ENCODE measurements around the gene RASGRP3. TPM values are rescaled to one million over a fixed set of nuclear protein-coding genes. Genes with fewer than 3 reads are reported as not detected.

Gene RASGRP3
- total and polyA plus RNA-seq, 2 of the 13 experiments (the other 11 are each of a cell fraction or from before 2014, with no cell fraction given), result 0.01 TPM; not detected in 1

DNA sequence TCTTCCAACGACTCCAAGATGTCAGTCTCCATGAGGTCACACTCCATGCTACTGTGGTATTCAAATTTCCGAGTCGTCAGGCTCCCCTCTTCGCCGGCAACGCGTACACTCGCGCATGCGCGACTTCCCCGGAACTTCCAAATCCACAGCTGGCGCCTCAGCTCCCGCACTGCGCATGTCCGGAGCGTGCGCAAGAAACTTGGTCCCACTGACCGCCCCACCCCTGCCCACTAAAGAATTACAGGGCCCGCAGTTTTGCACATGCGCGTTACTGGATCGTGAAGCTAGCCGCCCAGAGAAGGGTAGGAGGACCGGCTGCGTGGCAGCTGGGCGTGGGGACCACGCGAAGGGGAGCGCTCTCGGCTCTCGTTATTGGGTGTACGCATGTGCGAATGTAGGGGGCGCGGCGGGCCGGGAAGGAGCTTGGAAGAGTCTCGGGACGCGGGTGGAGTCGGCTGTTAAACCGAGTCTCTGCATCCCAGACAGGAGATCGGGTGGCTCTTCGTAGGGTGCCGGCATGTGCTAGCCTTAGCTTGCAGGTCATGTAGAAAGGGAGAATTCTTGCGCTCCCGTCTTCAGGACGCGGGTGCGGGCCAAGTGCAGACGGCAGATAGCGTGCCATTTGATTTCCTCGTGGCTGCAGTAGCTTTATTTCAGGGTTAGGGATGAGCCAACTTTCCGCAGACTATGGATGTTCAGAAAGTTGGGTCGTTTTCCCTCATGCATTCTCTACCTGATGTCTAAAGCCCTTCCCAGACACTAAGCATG, 122.9 kb downstream of the RASGRP3 start, which contains the start of gene FAM98A (continued):
- TF ChIP-seq, protein P1, sequence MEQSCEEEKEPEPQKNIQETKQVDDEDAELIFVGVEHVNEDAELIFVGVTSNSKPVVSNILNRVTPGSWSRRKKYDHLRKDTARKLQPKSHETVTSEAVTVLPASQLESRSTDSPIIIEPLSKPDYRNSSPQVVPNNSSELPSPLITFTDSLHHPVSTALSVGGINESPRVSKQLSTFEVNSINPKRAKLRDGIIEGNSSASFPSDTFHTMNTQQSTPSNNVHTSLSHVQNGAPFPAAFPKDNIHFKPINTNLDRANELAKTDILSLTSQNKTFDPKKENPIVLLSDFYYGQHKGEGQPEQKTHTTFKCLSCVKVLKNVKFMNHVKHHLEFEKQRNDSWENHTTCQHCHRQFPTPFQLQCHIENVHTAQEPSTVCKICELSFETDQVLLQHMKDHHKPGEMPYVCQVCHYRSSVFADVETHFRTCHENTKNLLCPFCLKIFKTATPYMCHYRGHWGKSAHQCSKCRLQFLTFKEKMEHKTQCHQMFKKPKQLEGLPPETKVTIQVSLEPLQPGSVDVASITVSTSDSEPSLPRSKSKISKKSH (CRISPR knock-in tag; IDR thresholded peaks at IDR 0.05; ENCODE audit: borderline replicate concordance), result peak; percentile 85
- TF ChIP-seq, protein P2, sequence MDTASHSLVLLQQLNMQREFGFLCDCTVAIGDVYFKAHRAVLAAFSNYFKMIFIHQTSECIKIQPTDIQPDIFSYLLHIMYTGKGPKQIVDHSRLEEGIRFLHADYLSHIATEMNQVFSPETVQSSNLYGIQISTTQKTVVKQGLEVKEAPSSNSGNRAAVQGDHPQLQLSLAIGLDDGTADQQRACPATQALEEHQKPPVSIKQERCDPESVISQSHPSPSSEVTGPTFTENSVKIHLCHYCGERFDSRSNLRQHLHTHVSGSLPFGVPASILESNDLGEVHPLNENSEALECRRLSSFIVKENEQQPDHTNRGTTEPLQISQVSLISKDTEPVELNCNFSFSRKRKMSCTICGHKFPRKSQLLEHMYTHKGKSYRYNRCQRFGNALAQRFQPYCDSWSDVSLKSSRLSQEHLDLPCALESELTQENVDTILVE (CRISPR knock-in tag; IDR thresholded peaks at IDR 0.05), result peak; percentile 78
- TF ChIP-seq, protein P3, sequence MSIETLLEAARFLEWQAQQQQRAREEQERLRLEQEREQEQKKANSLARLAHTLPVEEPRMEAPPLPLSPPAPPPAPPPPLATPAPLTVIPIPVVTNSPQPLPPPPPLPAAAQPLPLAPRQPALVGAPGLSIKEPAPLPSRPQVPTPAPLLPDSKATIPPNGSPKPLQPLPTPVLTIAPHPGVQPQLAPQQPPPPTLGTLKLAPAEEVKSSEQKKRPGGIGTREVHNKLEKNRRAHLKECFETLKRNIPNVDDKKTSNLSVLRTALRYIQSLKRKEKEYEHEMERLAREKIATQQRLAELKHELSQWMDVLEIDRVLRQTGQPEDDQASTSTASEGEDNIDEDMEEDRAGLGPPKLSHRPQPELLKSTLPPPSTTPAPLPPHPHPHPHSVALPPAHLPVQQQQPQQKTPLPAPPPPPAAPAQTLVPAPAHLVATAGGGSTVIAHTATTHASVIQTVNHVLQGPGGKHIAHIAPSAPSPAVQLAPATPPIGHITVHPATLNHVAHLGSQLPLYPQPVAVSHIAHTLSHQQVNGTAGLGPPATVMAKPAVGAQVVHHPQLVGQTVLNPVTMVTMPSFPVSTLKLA (IDR thresholded peaks at IDR 0.05), result peak; percentile 52
- TF ChIP-seq ZMYM2 (CRISPR knock-in tag; IDR thresholded peaks at IDR 0.05) (peak; percentile 89; the same call in 1 of the 2 replicates), MED8 (CRISPR knock-in tag; IDR thresholded peaks at IDR 0.05; ENCODE audit: insufficient replicate concordance) (peak; percentile 41), SMYD3 (CRISPR knock-in tag; IDR thresholded peaks at IDR 0.05) (peak; percentile 85; the same call in 1 of the 2 replicates), ZNF33B (CRISPR knock-in tag; IDR thresholded peaks at IDR 0.05) (no peak), KLF15 (CRISPR knock-in tag; IDR thresholded peaks at IDR 0.05; ENCODE audit: borderline replicate concordance) (peak; percentile 71), ZNF589 (CRISPR knock-in tag; conservative IDR thresholded peaks at IDR 0.05) (peak; percentile 49; the same call in 1 of the 2 replicates), ZNF256 (CRISPR knock-in tag; conservative IDR thresholded peaks at IDR 0.05) (0 out of 2 replicates have a peak, but pooled peaks have one; percentile 30), PCBP1 (IDR thresholded peaks at IDR 0.05; ENCODE audit: borderline replicate concordance, low read depth, low read length) (0 out of 2 replicates have a peak, but pooled peaks have one; percentile 4), MBD4 (IDR thresholded peaks at IDR 0.05; ENCODE audit: borderline replicate concordance, low read length) (no peak), YEATS4 (CRISPR knock-in tag; IDR thresholded peaks at IDR 0.05; ENCODE audit: borderline replicate concordance) (peak; percentile 99), SOX6 (IDR thresholded peaks at IDR 0.05) (no peak), SOX6 (CRISPR knock-in tag; IDR thresholded peaks at IDR 0.05) (peak; percentile 81)
- TF ChIP-seq, protein P4, sequence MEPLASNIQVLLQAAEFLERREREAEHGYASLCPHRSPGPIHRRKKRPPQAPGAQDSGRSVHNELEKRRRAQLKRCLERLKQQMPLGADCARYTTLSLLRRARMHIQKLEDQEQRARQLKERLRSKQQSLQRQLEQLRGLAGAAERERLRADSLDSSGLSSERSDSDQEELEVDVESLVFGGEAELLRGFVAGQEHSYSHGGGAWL (CRISPR knock-in tag; IDR thresholded peaks at IDR 0.05), result peak; percentile 33; the same call in 1 of the 2 replicates
- TF ChIP-seq, protein P5, sequence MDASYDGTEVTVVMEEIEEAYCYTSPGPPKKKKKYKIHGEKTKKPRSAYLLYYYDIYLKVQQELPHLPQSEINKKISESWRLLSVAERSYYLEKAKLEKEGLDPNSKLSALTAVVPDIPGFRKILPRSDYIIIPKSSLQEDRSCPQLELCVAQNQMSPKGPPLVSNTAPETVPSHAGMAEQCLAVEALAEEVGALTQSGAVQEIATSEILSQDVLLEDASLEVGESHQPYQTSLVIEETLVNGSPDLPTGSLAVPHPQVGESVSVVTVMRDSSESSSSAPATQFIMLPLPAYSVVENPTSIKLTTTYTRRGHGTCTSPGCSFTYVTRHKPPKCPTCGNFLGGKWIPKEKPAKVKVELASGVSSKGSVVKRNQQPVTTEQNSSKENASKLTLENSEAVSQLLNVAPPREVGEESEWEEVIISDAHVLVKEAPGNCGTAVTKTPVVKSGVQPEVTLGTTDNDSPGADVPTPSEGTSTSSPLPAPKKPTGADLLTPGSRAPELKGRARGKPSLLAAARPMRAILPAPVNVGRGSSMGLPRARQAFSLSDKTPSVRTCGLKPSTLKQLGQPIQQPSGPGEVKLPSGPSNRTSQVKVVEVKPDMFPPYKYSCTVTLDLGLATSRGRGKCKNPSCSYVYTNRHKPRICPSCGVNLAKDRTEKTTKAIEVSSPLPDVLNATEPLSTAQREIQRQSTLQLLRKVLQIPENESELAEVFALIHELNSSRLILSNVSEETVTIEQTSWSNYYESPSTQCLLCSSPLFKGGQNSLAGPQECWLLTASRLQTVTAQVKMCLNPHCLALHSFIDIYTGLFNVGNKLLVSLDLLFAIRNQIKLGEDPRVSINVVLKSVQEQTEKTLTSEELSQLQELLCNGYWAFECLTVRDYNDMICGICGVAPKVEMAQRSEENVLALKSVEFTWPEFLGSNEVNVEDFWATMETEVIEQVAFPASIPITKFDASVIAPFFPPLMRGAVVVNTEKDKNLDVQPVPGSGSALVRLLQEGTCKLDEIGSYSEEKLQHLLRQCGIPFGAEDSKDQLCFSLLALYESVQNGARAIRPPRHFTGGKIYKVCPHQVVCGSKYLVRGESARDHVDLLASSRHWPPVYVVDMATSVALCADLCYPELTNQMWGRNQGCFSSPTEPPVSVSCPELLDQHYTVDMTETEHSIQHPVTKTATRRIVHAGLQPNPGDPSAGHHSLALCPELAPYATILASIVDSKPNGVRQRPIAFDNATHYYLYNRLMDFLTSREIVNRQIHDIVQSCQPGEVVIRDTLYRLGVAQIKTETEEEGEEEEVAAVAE (CRISPR knock-in tag; IDR thresholded peaks at IDR 0.05; ENCODE audit: borderline replicate concordance), result 0 out of 2 replicates have a peak, but pooled peaks have one; percentile 14
- TF ChIP-seq, protein P6, sequence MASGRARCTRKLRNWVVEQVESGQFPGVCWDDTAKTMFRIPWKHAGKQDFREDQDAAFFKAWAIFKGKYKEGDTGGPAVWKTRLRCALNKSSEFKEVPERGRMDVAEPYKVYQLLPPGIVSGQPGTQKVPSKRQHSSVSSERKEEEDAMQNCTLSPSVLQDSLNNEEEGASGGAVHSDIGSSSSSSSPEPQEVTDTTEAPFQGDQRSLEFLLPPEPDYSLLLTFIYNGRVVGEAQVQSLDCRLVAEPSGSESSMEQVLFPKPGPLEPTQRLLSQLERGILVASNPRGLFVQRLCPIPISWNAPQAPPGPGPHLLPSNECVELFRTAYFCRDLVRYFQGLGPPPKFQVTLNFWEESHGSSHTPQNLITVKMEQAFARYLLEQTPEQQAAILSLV (CRISPR knock-in tag; IDR thresholded peaks at IDR 0.05; ENCODE audit: borderline replicate concordance), result peak; percentile 82; the same call in 1 of the 2 replicates
